Measurements from ENCODE around the gene ZNF398.
A peak's percentile ranks its signal among the peaks of the same experiment; 100 is the strongest.

ZNF398 gene

DNA sequence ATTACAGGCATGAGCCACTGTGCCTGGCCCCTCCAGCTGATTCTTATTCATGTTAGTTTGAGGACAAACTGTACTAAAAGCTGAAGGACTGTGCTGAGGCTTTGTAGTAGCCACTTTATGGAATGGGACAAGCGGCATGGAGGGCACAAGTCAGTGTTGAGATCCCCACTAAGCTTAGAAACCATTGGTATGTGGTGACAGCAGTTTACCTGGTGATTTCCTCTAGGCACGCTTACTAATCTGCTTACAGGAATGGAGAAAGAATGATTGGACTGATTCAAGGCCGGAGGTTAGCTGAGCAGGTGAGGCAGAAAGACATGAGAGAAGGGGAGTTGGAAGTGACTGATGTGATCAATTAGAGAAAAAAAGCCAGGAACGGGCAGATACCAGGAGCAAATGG, 3.7 kb downstream of the ZNF398 start:
- DNase-seq (ENCODE audit: low read depth), result no peak

GRCh38 chr7:149153346-149153745, 6.1 kb downstream of the ZNF398 start:
- no peak for DNase-seq (ENCODE audit: low read depth)

DNA sequence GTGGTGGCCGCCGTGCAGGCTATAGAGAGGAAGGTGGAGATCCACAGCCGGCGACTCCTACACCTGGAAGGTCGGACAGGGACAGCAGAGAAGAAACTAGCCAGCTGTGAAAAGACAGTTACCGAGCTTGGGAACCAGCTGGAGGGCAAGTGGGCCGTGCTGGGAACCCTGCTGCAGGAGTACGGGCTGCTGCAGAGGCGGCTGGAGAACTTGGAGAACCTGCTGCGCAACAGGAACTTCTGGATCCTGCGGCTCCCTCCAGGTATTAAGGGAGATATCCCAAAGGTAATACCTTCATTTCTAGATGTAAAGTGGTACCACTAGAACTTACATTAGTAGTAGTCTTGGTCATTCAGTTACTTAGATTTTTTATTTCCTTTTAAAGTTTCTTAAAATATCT, 6.8 kb downstream of the ZNF398 start:
- no peak for DNase-seq (ENCODE audit: low read depth)

DNA sequence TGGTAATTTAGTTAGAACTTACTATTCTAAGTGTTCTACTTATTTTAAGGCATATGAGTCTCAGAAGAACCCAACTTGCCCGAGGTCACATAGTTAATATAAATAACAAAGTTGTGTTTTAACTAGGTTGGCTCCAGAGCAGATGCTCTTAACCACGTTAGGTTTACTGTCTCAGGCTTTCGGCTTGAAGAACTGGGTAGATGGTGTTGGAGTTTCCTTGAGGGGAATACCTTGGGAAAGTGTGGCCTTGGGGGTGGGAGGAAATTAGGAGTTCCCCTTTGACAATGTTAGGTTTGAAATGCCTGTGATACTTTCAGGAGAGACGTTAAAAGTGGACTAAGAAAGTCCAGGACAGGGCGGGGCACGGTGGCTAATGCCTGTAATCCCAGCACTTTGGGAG, 9.6 kb downstream of the ZNF398 start:
- no peak for DNase-seq (ENCODE audit: low read depth)

DNA sequence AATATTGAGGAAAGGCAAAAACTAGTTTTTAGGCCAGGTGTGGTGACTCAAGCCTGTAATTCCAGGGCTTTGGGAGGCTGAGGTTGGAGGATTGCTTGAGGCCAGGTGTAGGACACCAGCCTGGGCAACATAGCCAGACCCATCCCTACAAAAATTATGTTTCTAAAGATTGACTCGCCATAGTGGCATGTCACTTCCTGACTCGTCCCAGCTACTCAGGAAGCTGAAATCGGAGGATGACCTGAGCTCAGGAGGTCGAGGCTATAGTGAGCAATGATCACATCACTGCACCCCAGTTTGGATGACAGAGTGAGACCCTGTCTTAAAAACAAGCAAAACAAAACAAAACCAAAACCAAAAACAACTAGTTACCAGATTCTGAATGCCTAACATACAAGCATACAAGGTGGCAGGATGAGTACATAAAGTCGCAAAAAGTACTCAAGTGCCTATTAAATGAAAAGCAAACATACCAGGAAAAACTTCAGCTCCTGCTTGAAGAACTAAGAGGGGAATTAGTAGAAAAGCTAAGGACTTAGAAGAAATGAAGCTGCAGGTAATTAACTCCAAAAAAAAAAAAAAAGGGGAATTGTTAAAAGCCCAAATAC, 14.1 kb downstream of the ZNF398 start:
- no peak for DNase-seq (ENCODE audit: low read depth)

DNA sequence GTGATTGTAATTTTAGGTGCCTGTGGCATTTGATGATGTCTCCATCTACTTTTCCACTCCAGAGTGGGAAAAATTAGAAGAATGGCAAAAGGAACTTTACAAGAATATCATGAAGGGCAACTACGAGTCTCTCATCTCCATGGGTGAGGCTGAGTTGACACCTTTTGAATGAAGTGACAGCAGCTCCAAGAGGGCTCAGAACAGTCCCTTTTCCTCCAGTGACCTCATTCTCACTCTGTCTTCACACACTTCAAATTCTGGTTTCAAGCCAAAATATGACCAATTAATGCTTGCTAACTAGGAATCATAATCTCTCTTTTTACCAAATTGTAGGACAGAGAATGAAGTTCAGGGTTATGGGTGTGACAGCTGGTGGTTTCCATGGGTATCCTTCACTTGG, 18.9 kb downstream of the ZNF398 start:
- no peak for DNase-seq (ENCODE audit: low read depth)

GRCh38 chr7:149166630-149167352, 19.5 kb downstream of the ZNF398 start:
- no peak for DNase-seq (ENCODE audit: low read depth)

DNA sequence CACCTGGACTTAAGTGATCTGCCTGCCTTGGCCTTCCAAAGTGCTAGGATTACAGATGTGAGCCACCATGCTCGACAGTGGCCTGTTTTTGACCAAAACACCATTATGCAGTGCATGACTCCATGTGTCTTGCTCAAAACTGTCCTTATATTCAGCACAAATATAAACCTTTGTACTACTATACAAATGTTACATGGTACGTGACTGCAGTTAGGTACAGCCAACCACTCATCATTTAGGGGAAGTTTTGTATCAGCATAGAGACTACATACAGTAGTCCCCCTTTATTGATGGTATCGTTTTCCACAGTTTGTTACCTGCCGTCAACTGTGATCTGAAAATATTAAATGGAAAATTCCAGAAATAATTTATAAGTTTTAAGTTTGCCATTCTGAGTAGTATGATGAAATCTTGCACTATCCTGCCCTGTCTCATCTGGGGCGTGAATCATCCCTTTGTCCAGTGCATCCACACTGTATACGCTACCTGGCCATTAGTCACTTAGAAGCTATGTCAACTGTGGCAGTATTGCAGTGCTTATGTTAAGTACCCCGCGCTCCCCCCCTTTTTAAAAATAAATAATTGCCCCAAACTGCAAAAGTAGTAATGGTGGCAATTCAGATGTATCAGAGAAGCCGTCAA, 24.8 kb downstream of the ZNF398 start:
- DNase-seq (ENCODE audit: low read depth), result no peak

- no peak for DNase-seq (ENCODE audit: low read depth)
Observed at GRCh38 chr7:149172534-149172920, 25.3 kb downstream of the ZNF398 start.

- no peak for DNase-seq (ENCODE audit: low read depth)
Observed at GRCh38 chr7:149175150-149175549, 27.9 kb downstream of the ZNF398 start.

DNA sequence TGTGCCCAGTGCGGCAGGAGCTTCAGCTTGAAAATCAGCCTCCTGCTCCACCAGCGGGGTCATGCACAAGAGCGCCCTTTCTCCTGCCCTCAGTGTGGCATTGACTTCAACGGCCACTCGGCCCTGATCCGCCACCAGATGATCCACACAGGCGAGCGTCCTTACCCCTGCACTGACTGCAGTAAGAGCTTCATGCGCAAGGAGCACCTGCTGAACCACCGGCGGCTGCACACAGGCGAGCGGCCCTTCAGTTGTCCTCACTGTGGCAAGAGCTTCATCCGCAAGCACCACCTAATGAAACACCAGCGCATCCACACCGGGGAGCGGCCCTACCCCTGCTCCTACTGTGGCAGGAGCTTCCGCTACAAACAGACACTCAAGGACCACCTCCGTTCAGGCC, 32.0 kb downstream of the ZNF398 start:
- DNase-seq (ENCODE audit: low read depth), result no peak

- no peak for DNase-seq (ENCODE audit: low read depth)
Observed at GRCh38 chr7:149180722-149181449, 33.6 kb downstream of the ZNF398 start.

DNA sequence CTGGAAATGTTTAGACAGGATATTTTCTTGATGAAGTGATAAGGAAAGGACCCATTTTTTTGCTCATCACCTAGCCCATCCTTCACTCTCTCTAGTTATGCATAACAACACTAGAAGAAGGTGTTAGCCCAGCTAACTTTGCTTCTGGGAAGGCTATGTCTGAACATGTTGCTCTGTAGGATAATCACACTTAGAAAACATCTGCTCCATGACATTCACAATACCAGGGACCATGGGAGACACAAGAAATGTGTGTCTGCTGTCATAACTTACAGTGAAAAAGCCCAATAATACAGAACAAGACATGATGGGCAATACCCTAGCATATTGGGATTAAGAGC, 34.2 kb downstream of the ZNF398 start:
- no peak for DNase-seq (ENCODE audit: low read depth)

- no peak for DNase-seq (ENCODE audit: low read depth)
Observed at GRCh38 chr7:149184274-149184673, 37.0 kb downstream of the ZNF398 start.

DNA sequence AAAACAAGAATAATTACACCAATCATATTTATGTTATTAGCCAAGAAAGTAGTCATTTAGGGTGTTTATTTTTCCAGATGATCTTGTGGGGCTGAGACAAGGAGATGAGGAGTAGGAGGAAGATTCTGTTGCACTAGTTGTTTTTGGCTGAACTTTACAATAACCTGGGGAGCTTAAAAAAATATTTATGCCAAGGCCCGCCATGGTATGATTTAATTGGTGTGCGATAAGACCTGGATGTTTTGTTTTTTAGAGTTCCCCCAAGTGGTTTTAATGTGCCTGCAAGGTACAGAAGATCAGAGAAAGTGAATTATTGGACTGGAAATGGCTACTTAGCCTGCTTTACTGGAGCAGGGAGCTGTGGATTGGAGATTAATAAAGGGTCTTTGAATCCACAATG, 41.0 kb downstream of the ZNF398 start:
- no peak for DNase-seq (ENCODE audit: low read depth)

- DNase-seq (ENCODE audit: low read depth), result no peak
Observed at GRCh38 chr7:149188637-149189259, 41.5 kb downstream of the ZNF398 start.

DNA sequence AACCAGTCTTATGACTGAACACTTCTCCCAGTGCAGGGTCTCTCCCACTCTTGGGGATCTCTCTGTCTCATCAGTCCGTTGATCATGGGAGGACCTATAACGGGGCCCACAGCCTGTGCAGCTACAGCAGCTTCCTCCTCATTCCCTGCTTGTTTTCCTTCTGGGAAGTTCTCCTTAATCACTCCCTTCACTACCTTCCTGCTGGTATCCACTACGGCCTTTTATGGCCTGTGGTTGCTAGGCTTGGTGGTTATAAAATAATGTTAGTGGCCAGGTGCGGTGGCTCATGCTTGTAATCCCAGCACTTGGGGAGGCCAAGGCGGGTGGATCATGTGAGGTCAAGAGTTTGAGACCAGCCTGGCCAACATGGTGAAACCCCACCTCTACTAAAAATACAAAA, 44.6 kb downstream of the ZNF398 start:
- no peak for DNase-seq (ENCODE audit: low read depth)

DNA sequence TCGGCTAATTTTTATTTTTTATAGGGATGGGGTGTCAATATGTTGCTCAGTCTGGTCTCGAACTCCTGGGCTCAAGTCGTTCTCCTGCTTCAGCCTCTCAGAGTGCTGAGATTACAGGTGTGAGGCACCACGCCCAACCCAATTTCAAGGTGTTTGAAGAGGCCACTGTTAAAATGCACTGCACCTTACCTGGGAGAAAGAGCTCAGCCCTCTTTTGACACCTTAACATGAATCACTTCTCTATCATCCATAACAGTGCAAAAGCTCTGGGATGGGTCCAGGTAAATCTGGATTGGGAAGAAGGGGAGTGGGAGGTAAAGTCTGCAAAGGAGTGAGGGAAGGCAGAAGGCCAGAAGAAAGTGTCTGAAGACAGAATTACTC, 47.5 kb downstream of the ZNF398 start:
- DNase-seq (ENCODE audit: low read depth), result no peak

DNA sequence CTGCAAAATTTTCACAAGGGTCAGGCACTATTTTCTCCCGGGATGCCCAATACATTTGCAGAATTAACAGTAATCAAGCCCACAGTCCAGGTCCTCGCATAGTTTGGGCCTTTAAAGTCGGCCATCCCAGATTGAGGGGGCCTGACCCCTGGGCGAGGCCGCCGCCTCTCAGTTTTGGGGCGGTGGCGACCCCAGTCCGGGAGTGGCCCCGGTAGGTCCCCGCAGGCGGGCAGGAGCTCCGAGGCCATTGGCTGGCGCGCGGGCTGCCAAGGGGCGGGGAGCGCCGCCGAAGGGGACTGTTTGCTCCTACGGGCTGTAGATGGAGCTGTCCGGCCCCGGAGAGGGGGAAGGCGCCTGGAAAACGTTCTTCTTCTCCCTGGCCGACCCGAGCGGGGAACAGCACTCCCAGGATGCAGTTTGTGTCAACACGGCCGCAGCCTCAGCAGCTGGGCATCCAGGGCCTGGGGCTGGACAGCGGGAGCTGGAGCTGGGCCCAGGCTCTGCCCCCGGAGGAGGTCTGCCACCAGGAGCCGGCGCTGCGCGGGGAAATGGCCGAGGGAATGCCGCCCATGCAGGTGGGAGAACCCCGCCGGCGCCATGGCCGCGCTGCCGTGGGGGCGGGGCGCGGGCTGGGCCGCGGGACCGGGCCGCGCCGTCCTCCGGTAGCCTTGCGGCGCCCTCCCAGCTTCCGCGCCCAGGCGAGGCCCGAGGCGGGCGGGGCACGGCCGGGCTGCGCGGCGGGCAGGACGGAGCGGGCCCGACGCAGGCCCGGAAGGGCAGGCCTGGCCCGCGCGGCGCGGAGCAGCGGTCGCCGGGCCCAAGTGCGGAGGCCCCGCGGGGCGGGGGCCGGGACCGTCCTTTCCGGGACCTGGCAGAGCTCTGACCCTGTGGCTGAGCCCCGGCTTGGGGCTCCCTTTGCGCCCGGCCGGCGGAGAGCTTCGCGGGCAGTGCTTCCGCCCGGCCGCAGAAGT, 48.2 kb downstream of the ZNF398 start, which contains the start of gene ZNF282:
Gene ZNF282, plus strand, starts transcription at position 367 of the 971 bp plus-strand sequence. Its CDS starts 44 bp downstream, at position 411.
- DNase-seq (ENCODE audit: low read depth), result peak; percentile 69

DNA sequence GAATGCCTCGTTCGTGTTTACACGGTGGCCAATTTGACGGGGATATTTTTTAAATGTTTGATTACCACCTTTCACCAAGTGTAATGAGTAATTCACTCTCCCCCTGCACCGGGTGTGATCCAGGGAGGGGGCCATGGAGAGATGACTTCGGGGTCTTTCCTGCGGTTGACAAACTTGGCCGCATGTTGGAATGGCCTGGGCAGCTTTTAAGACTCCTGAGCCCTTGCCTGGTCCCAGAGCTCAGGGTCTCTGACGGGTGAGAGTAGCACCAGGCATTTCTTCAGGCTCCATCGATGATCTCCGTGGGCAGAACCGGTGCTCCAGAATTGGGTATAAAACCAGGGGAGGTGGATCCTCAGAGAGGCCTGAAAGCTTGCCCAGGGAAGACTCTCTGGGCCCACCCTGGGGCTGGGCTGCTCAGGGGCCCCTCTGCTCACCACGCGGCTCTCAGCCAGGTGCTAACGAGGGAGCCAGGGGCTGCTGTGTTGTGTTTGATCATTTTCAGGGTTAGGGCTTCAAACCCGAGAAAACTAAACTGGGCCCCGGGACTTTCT, 49.0 kb downstream of the ZNF398 start:
- DNase-seq (ENCODE audit: low read depth), result no peak

DNA sequence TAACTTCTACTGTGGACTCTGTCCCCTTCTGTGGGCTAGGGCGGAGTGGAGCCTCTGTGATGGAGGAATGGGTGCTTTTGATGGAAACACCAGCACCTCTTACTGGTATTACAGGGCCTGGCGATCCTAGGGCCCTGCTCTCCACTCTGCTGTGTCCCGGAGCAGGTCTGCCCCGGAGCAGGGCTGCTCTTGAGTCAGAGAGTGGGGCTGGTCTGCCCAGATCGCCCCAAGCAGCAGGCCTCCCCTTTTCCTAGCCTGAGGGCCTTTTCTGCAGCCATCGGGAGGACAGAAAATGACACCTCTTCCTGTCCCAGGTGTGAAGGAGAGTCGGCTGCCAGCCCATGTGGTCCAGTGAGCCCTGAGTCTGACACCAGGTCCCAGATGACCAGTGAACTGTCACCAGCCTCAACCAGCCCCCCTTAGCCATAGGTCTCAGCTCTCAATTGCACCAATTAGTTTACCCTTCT, 49.5 kb downstream of the ZNF398 start:
- DNase-seq (ENCODE audit: low read depth), result no peak
